MCF 10A (cell line): Measurements from ENCODE around the gene MICOS13. TPM values are rescaled to one million over a fixed set of nuclear protein-coding genes. Genes with fewer than 3 reads are reported as not detected.

Source experiments
- BruUV-seq: library from RNA; stranded (reverse); fragments of 400-500 nt; replicated peaks from 2 replicates; lab custom pipeline; 2021; lab: Mats Ljungman, UMichigan
- CTCF ChIA-PET: fragments of 300-600 bp; sonication (Branson Sonifier 250); formaldehyde crosslinking; extraction: SDS; loops from one replicate; lab custom pipeline; 2021; ENCODE audit warnings: antibody characterized with exemption, inconsistent platforms; lab: Yijun Ruan, JAX
- POLR2A ChIA-PET: fragments of 300-600, 350-650 bp; sonication (Branson Sonifier 250); formaldehyde crosslinking; extraction: SDS; loops from one replicate; lab custom pipeline; 2020; ENCODE audit warnings: antibody characterized with exemption, inconsistent platforms; lab: Yijun Ruan, JAX
- DNase-seq: peaks from one replicate; pipeline ENCODE4 v3.0.0-alpha.2; 2018; ENCODE audit not compliant: unreplicated experiment
- H3K27ac Mint-ChIP-seq: one replicate; pipeline ENCODE4 v1.8.0; 2022; ENCODE audit warnings: mild to moderate bottlenecking, low read depth, mixed read lengths; ENCODE audit not compliant: unreplicated experiment
- H3K27me3 Mint-ChIP-seq: one replicate; pipeline ENCODE4 v1.8.0; 2022; ENCODE audit warnings: mixed read lengths; ENCODE audit not compliant: insufficient read depth, unreplicated experiment
- H3K36me3 Mint-ChIP-seq: one replicate; pipeline ENCODE4 v1.8.0; 2022; ENCODE audit warnings: mild to moderate bottlenecking, moderate library complexity, mixed read lengths; ENCODE audit not compliant: insufficient read depth, unreplicated experiment
- H3K4me1 Mint-ChIP-seq: one replicate; pipeline ENCODE4 v1.8.0; 2022; ENCODE audit warnings: mixed read lengths; ENCODE audit not compliant: insufficient read depth, unreplicated experiment
- H3K4me3 Mint-ChIP-seq: one replicate; pipeline ENCODE4 v1.8.0; 2022; ENCODE audit warnings: mild to moderate bottlenecking, moderate library complexity, mixed read lengths; ENCODE audit not compliant: unreplicated experiment
- H3K9me3 Mint-ChIP-seq: one replicate; pipeline ENCODE4 v1.8.0; 2022; ENCODE audit warnings: mixed read lengths; ENCODE audit not compliant: unreplicated experiment
- CTCF ChIP-seq: fragments of 200-600 bp; IDR thresholded peaks from one replicate; pipeline ENCODE4 v1.8.0; 2022; ENCODE audit warnings: antibody characterized with exemption, mild to moderate bottlenecking; ENCODE audit not compliant: unreplicated experiment
- intact Hi-C: fragments of 100-400 bp; cut with micrococcal nuclease; formaldehyde crosslinking; loops from 2 replicates; pipeline ENCODE4 v1.14.1; 2022
- total RNA-seq: library from RNA; stranded (reverse); gene quantifications from 2 replicates; pipeline ENCODE4 v1.2.3, GENCODE V29; 2022

The MICOS13 gene
- total RNA-seq, 1 experiment from 2014 or later: 73.0 TPM

- BruUV-seq: no TSS peak
- ChIA-PET POLR2A (interaction anchor here (0.9 to 1.6 kb wide), 2 partner anchors 24 to 25 kb away, joined by 4 to 12 read pairs; no protein-coding TSS in a partner anchor), CTCF (interaction anchor here (0.6 kb wide), 2 partner anchors 31 to 229 kb away, joined by 3 read pairs; no protein-coding TSS in a partner anchor)
- H3K27me3 Mint-ChIP-seq: no peaks in the 10 kb centered on the region
- H3K4me1 Mint-ChIP-seq: no peaks in the 10 kb centered on the region
- H3K27ac Mint-ChIP-seq: peak overlapping the region; percentile 51
- intact Hi-C loops: loop anchor here (10.0 kb wide), 1 partner anchor 100 kb away; the partner anchor contains the start of gene DUS3L
- H3K36me3 Mint-ChIP-seq: peaks cover 89% of the 10 kb centered on the region
- H3K9me3 Mint-ChIP-seq: no peaks in the 10 kb centered on the region
- no peak for DNase-seq
- TF ChIP-seq CTCF: no peak
- no peak overlapping the region for H3K4me3 Mint-ChIP-seq
These were observed 14.0 kb upstream of the MICOS13 start for GRCh38 chr19:5694167-5694955.

- H3K4me1 Mint-ChIP-seq: no peaks in the 10 kb centered on the region
- peak overlapping the region; percentile 51 for H3K27ac Mint-ChIP-seq
- H3K36me3 Mint-ChIP-seq: peaks cover 83% of the 10 kb centered on the region
- CTCF ChIA-PET: no interaction called here
- no peak for TF ChIP-seq CTCF
- H3K27me3 Mint-ChIP-seq: no peaks in the 10 kb centered on the region
- POLR2A ChIA-PET: interaction anchor here (1.6 kb wide), 1 partner anchor 25 kb away, joined by 12 read pairs; no protein-coding TSS in a partner anchor
- peak overlapping the region; percentile 92 for H3K4me3 Mint-ChIP-seq
- intact Hi-C loops: loop anchor here (10.0 kb wide), 1 partner anchor 101 kb away; the partner anchor contains the start of gene DUS3L
- TSS peak; percentile 8 for BruUV-seq
- H3K9me3 Mint-ChIP-seq: no peaks in the 10 kb centered on the region
- no peak for DNase-seq
These were observed 13.2 kb upstream of the MICOS13 start for GRCh38 chr19:5693195-5694166.

GRCh38 chr19:5692723-5693194 lies 12.4 kb upstream of the MICOS13 start:
- Mint-ChIP-seq H3K27me3 (no peaks in the 10 kb centered on the region), H3K4me1 (no peaks in the 10 kb centered on the region), H3K4me3 (peak overlapping the region; percentile 92), H3K36me3 (peaks cover 76% of the 10 kb centered on the region), H3K27ac (no peak overlapping the region), H3K9me3 (no peaks in the 10 kb centered on the region)
- peak; percentile 35 for DNase-seq
- intact Hi-C loops: loop anchor here (10.0 kb wide), 1 partner anchor 102 kb away; the partner anchor contains the start of gene DUS3L
- no TSS peak for BruUV-seq
- CTCF ChIA-PET: no interaction called here
- POLR2A ChIA-PET: interaction anchor here (1.6 kb wide), 1 partner anchor 26 kb away, joined by 12 read pairs; no protein-coding TSS in a partner anchor
- TF ChIP-seq CTCF: no peak
